HG03520 (cell line): ENCODE measurements around the gene KLRG1.
A peak's percentile ranks its signal among the peaks of the same experiment; 100 is the strongest.

Experiments used
- ATAC-seq: cut with Tn5 transposase; IDR thresholded peaks from one replicate; pipeline ENCODE4 v1.9.1; 2021; ENCODE audit warnings: mild to moderate bottlenecking, moderate library complexity; ENCODE audit not compliant: unreplicated experiment

The KLRG1 gene

GRCh38 chr12:8989413-8989812 is at the start of gene KLRG1:
KLRG1 (plus strand) TSS chr12:8989546; CDS start chr12:8989636, 90 bp downstream.
- ATAC-seq = no peak

DNA sequence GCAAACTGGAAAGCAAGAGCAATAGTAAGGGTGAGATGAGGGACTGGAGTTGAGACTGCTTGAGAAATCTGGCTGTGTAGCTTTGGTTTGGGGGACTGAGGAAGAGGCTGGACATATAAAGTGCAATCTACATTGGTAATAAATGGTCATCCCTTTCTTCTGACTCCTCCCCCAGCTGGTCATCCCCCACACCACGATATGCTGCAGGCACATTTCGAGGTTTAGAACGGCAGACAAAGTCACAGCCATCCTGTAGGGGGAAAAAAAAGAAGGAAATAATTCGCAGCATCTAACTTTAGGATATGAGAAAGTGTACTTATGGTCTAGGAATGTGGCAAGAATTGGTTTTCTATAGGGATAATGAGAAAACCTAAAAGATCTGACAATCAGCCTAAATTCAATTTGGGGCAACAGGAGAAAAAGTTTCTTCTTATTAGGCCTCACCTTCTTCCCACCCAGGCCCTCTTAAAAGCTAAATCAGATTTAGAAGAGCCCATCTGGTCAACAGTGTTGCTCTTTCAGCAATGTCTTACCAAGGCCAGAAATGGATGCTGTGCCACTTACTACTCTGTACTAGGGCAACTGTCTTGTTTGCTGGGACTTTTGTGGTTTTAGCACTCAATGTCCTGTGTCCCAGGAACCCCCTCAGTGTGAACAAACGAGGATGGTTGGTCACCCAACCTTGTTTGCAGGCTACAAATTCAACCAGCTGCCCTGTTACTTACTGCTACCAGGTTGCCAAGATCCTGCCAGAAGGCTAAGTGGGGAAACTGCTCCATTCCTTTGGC is 47.5 kb upstream of the KLRG1 start:
- ATAC-seq = no peak

DNA sequence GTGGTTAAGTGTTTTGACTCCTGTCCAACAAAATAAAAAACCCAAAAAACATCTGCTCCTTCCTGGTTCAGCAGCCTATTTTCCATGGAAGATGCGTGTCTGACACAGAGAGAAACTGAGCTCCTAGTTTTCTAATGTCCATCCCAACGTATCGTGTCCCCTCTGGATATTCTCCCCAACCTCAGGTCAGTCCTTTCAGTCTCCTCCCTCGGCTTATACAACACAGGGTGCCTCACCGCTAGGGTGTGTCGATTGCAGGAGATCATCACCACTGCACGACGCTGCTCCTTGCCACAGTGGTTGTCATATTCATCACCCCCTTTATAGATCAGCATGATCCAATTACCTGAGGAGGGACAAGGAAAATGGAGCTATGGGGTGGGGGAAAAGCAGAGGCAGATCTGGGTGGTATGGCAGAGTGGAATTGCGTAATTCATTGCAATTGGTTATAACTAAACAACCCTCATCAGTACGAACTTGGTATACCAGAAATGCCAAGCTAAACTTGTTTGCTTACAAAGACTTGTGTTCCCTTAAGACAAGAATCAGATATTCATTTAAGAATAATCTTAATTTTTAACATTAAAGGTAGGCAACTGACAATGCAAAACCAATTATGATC is 45.7 kb upstream of the KLRG1 start:
- no peak for ATAC-seq

DNA sequence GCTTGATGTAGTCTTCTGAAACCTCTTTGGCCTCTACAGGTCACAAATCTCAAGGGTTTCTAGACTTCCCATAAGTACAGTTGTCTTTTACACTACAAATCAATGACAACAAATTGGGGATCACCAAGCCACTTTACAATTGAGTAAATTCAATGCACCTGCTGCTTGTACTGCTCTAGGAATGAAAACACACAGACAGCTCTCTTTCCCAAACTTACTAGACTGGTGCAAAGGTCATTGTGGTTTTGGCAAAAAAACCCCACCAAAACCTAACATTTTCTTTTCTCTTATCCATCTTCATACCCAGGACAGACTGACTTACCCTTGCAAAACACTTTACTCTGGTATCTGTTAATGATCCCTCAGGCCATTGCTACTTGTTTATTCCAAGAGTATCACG is 42.6 kb upstream of the KLRG1 start:
- no peak for ATAC-seq

- no peak for ATAC-seq
Observed at GRCh38 chr12:8947737-8948136, 41.6 kb upstream of the KLRG1 start.

GRCh38 chr12:8948701-8949341 is 40.5 kb upstream of the KLRG1 start:
- no peak for ATAC-seq

GRCh38 chr12:8949342-8950220 is 39.8 kb upstream of the KLRG1 start, which contains the start of gene M6PR:
M6PR (minus strand) TSS chr12:8949645; CDS start chr12:8946404, 3,241 bp downstream.
- peak; percentile 77 for ATAC-seq

DNA sequence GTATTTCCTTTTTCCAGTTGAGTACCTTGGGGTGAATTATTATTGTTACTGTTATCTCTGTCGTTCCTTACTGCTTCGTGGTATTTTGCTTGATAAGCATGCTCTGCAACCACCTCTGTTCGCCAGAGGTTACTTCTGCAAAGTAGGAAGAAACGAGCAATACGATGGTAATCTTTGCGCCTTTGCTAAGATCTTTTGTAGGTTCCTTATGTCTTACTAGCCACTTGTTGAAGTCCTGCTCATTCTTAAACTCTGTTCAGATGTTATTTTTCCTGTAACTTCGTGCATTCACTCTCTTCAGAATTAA is 39.2 kb upstream of the KLRG1 start:
- ATAC-seq = peak; percentile 9

DNA sequence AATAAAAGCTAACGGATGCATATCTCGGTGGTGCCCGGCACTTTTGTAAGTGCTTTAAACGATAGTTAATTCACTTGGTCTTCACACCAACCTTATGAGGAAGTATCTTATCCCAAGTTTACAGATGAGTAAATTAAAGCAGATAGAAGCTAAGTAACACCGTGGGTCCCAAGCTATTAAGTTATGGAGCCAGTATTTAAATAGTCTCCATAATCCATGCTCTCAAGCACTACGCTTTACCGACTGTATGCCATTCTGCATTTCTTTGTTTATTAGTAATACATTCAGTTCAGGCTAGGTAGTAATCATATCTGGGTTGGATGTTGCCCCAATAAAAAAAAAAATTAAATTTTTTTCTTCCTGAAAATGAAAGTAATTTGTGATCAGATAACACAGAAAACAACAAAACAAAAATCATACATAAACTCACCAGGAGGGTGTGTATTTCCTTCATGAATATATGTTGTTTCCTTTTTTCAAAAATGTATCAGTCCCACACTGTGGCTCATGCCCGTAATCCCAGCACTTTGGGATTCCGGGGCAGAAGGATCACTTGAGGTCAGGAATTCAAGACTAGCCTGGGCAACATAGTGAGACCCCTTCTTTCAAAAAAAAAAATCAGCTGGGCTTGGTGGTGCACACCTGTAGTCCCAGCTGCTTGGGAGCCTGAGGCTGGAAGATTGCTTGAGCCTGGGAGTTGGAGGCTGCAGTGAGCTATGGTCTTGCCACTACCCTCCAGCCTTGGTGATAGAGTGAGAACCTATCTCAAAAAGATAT is 38.5 kb upstream of the KLRG1 start:
- no peak for ATAC-seq

DNA sequence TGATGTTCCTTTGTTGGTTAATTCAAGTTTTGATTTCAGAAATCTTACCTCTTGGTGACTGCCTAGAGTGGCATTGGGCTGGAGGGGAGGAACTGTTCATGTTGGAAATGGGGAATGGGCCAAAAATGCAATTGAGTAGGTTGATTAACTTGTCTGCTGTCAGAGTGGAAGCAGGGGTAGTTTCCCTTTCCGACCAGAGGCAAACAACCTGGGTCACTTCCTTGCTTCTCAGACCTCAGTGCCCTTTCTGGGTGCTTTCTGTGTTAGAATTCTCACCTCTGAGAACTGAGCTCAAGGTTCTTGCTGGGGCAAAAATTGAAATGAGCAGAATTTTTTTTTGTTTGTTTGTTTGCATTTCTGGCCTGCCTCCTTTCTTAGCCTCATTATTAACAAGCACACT is 37.6 kb upstream of the KLRG1 start:
- no peak for ATAC-seq

DNA sequence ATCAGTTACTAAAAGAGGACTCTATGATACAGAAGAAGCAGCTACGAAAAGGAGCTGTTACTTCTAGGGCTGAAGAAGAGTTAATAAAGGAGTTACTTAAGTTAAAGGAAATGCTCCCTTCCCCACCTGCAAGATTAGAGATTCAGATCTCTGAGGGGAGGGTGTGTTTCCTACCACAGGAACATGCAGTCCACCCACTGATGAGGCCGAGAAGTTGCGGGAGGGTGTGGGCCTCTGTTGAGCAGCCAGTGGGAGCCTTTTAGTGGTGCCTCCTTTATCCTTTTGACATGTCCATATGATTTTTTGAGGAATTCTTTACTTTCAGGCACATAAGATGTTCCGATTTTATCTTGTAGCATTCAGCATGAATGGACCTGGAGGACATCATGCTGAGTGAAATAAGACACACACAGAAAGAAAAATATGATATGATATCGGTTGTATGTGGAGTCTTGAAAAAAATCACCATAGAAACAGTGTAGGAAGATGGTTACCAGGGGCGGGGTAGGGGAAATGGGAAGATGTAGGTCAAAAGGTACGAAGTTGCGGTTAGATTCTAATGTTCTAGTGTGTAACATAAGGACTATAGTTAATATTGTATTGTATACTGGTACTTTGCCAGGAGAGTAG is 35.5 kb upstream of the KLRG1 start:
- ATAC-seq = no peak

GRCh38 chr12:8956073-8956472 is 33.3 kb upstream of the KLRG1 start:
- ATAC-seq = no peak

DNA sequence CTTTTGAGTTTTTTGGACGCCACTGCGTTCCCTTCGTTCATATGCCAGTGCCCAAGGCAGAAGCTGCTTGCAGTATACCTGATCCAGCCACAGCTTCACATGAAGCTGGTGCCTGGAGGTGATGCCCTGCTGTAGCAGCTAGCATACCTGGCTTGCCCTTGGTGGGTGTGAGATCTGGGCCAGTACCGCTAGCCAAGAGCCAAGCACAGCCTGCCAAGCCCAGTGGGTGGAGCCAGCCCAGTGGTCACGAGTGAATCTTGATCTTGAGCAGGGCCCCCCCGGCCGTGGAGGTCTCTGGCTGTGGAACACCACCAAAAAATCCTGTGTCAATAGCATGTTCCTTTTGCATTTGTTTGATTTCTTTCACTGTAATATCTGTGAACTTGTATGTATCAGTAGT is 32.6 kb upstream of the KLRG1 start:
- no peak for ATAC-seq

DNA sequence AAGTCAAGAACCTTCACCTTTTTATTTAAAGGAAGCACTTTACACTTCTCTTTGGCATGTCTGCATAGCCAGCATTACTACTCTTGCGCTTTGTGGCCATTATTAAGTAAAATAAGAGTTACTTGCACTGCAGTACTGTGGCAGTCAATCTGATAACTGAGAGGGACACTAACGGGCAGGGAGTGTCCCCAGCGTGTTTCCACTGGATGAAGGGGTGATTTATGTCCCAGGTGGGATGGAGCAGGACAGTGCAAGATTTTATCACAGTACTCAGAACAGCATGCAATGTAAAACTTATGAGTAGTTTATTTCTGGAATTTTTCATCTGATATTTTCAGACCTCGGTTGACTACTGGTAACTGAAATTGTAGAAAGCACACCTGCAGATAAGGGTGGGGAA is 31.8 kb upstream of the KLRG1 start:
- no peak for ATAC-seq

- no peak for ATAC-seq
Observed at GRCh38 chr12:8958066-8958465, 31.3 kb upstream of the KLRG1 start.

DNA sequence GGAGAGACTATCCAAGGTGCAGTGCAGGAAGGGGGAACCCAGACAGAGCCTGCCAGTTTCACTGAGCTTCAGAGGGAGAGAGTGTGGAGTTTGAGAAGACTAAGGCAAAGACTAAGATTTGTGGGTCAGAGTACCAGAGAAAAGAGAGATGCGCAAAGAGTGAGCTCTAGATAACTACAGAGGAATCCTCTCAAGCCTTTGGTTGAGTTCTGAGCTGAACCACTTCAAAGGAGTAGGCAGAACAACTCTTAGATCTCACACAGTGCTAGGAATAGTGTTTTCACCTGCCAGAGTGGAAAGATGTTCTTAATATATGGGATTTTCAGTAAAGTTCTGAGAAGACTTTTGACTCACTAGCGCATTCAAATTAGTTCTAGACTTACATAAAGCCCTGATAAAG is 29.2 kb upstream of the KLRG1 start:
- no peak for ATAC-seq

DNA sequence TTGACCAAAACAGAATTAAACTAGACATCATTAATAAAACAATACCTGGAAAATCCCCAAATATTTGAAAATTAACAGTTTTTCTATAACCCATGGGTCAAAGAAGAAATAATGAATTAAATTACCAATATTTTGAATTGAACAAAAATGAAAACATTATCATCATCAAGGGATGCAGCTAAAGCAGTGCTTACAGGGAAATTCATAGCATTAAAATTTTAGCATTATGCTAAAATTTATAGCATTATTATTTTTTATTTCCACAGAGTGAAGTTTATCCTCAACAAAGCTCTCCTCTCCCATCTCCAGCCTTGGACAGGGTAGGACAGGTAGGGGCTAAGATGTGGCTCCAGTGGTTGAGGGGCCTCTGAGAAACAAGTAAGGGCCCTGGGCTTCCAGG is 20.6 kb upstream of the KLRG1 start:
- no peak for ATAC-seq

GRCh38 chr12:8969861-8970411 is 19.4 kb upstream of the KLRG1 start:
- no peak for ATAC-seq

DNA sequence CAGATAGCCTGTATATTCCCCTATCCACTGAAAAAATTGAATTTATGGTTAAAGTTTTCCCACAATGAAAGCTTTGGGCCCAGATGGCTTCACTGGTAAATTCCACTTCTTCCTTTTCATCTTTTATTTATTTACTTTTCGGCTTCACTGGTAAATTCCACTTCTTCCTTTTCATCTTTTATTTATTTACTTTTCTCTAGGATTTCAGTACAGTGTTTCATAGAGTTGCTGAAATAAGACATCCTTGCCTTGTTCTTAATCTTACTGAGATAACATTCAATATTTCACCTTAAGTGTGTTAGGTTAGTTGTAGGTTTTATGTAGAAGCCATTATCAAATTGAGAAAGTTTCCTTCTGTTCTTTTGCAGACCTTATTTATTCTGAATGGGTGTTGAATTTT is 18.9 kb upstream of the KLRG1 start:
- ATAC-seq = no peak

- no peak for ATAC-seq
Observed at GRCh38 chr12:8980137-8980536, 9.2 kb upstream of the KLRG1 start.
